ENCODE data around the gene ALOXE3. TPM values are rescaled to one million over a fixed set of nuclear protein-coding genes. Genes with fewer than 3 reads are reported as not detected.

ALOXE3 gene
- polyA plus RNA-seq, 2 donors = 0.43 to 1.7 TPM

DNA sequence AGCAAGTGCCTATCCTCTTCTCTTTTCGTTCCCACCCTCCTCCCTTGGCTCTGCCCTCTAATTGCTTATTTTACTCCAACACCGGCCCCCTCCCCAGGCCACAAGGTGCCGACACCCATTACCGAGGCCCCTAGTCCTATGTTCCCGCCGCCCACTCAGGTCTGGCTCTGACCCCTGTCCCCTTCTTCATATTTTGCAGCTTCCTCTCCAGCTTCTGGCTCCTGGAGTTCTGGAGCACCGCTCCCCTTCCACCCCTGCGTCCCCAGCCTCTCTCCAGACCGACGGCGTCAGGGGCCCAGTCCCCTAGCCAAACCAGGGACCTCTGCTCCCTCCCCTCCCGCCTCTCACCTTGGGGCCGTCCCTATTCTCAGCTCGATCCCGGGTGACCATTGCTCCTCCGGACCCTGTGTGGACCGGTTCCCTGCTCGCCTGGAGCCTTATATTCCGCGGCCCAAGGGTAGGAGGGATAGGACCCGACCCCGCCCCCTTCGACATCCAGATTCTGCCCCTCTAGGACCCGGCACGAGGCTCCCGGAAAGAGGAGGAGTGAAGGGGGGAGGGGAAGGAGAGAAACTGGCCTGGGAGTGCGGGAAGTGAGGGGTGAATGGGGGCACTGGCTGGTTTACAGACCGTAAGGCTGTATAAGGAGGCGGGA, 5.5 kb upstream of the ALOXE3 start, which contains the start of gene HES7:
HES7 (minus strand) TSS at position 412 of the 655 bp plus-strand sequence; CDS start at position 390, 22 bp downstream.
- Histone ChIP-seq H3K27ac (ENCODE audit: low read depth in 2 of 2, low read length in 1 of 2) (peak within 1 kb of the TSS in 1 of 2 donors; percentile 3), H3K36me3 (ENCODE audit: control insufficient read depth in 2 of 2, insufficient read depth in 2 of 2, low read length in 1 of 2) (no peaks in the 10 kb centered on the region), H3K9me3 (ENCODE audit: control insufficient read depth in 2 of 2, insufficient read depth in 1 of 2, low read depth in 1 of 2, low read length in 1 of 2) (no peaks in the 10 kb centered on the region), H3K27me3 (ENCODE audit: control insufficient read depth in 1 of 2, insufficient read depth in 2 of 2, low read length in 2 of 2) (no peaks in the 10 kb centered on the region), H3K4me1 (ENCODE audit: control insufficient read depth in 2 of 2, insufficient read depth in 2 of 2, low read length in 1 of 2) (peaks cover 22 to 27% of the 10 kb centered on the region in 2 donors), H3K4me3 (ENCODE audit: low read depth in 1 of 2, low read length in 2 of 2) (peak within 1 kb of the TSS; percentile 18 to 49)
- 0 to 2% methylated on average over 29 of the region's 29 CpGs for WGBS, 2 donors

DNA sequence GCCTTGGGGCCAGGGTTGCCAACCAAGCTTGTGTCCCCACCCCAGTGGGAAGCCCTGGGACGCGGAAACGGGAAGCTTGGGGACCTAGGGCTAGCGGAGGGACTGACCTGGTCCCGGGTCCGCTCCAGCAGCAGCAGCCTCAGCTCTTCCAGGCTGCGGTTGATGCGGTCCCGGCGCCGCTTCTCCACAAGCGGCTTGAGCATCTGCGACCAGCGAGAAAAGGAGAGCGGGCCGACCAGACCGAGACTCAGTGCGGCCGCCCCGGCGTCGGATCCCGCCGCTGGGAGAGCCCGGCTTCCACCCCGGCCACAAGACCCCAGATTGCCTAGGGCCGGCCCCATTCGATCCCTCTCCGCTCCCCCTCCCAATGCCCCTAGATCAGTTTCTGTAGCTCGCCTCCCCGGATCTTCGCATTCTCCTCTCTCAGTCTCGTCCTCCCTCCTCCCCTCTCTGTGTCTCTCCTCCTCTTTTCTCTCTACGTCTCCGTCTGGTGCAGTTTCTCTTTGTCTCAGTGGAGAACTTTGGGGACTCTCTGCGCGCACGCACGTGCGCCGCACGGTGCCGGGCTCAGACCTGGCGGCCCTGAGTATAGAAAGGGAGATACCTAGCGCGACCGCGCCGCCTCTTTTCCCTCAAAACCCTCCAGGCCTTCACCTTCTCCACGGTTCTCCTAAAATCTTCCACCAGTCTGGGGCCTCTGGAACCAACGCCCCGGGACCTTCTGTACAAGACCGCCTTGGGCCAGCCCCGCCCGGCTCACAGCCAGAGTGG, 4.8 kb upstream of the ALOXE3 start:
- WGBS, 2 donors = 1 to 2% methylated on average over 51 to 55 of the region's 55 CpGs
- peaks cover 22 to 27% of the 10 kb centered on the region in 2 donors for H3K4me1 ChIP-seq (ENCODE audit: control insufficient read depth in 2 of 2, insufficient read depth in 2 of 2, low read length in 1 of 2)
- H3K27ac ChIP-seq (ENCODE audit: low read depth in 2 of 2, low read length in 1 of 2) = peak overlapping the region in 1 of 2 donors; percentile 3
- no peaks in the 10 kb centered on the region for H3K36me3 ChIP-seq (ENCODE audit: control insufficient read depth in 2 of 2, insufficient read depth in 2 of 2, low read length in 1 of 2)
- no peaks in the 10 kb centered on the region for H3K9me3 ChIP-seq (ENCODE audit: control insufficient read depth in 2 of 2, insufficient read depth in 1 of 2, low read depth in 1 of 2, low read length in 1 of 2)
- no peaks in the 10 kb centered on the region for H3K27me3 ChIP-seq (ENCODE audit: control insufficient read depth in 1 of 2, insufficient read depth in 2 of 2, low read length in 2 of 2)
- H3K4me3 ChIP-seq (ENCODE audit: low read depth in 1 of 2, low read length in 2 of 2) = peak overlapping the region; percentile 18 to 49

DNA sequence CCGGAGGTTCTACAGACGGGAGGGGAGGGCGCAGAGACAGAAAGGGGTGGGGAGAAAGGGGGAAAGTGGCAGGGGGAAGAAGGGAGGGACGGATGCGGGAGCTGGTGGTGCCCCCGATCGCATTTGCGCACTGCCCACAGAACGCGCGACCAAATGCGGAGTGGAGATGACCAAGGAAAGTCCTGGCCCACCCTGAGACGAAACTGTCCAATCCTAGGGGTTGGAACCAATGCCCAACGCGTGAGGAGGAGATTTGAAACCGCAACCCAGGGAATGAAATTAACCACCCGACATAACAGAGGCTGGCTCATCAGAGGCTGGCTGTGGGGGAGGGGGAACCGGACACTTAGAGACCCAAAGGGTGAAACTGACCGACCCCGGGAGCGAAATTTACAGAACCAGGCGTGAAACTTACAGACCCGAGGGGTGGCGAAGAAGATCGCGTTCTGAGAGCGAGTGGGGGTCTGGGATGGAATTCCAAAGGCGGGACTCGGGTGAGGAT, 4.2 kb upstream of the ALOXE3 start:
- H3K27ac ChIP-seq (ENCODE audit: low read depth in 2 of 2, low read length in 1 of 2) = no peak overlapping the region
- H3K27me3 ChIP-seq (ENCODE audit: control insufficient read depth in 1 of 2, insufficient read depth in 2 of 2, low read length in 2 of 2) = no peaks in the 10 kb centered on the region
- 1% methylated on average over 29 of the region's 29 CpGs for WGBS, 2 donors
- H3K4me1 ChIP-seq (ENCODE audit: control insufficient read depth in 2 of 2, insufficient read depth in 2 of 2, low read length in 1 of 2) = peaks cover 26 to 27% of the 10 kb centered on the region in 2 donors
- no peaks in the 10 kb centered on the region for H3K9me3 ChIP-seq (ENCODE audit: control insufficient read depth in 2 of 2, insufficient read depth in 1 of 2, low read depth in 1 of 2, low read length in 1 of 2)
- no peaks in the 10 kb centered on the region for H3K36me3 ChIP-seq (ENCODE audit: control insufficient read depth in 2 of 2, insufficient read depth in 2 of 2, low read length in 1 of 2)
- H3K4me3 ChIP-seq (ENCODE audit: low read depth in 1 of 2, low read length in 2 of 2) = peak overlapping the region; percentile 46 to 49

DNA sequence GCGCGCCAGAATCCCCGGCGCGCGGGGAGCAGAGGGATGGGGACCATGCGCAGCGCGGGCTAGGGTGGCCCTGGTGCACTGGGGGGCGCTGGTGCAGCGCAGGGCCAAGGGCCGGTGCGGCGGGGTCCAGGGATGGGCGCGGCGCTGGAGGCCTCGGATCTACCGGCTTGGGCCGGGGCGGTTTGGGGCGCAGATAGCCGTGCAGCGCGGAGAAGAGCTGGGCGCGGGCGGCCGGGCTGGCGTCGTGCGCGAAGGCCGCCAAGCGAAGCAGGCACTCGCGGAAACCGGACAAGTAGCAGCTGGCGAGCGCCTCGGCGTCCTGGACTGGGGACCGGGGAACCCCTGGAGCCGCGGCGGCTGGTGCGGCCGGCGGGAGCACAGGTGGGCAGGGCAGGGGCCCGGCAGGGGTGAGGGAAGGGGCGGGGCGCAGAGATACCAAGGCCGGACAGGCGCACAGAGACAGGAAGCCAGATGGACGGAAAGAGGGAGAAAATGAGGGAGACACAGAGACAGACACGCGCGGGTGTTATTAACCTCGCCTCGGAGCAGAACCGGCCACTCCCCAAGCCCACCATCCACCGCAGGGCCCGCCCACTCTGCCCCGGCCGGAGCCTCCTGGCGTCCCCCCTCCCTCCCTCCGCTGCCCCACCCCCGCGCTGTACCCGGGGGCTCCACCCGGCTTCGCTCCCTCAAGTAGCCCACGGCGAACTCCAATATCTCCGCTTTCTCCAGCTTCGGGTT, 3.5 kb upstream of the ALOXE3 start:
- Histone ChIP-seq H3K4me1 (ENCODE audit: control insufficient read depth in 2 of 2, insufficient read depth in 2 of 2, low read length in 1 of 2) (peaks cover 26 to 27% of the 10 kb centered on the region in 2 donors), H3K27ac (ENCODE audit: low read depth in 2 of 2, low read length in 1 of 2) (peak overlapping the region in 1 of 2 donors; percentile 0), H3K36me3 (ENCODE audit: control insufficient read depth in 2 of 2, insufficient read depth in 2 of 2, low read length in 1 of 2) (no peaks in the 10 kb centered on the region), H3K9me3 (ENCODE audit: control insufficient read depth in 2 of 2, insufficient read depth in 1 of 2, low read depth in 1 of 2, low read length in 1 of 2) (no peaks in the 10 kb centered on the region), H3K4me3 (ENCODE audit: low read depth in 1 of 2, low read length in 2 of 2) (peak overlapping the region; percentile 46 to 49), H3K27me3 (ENCODE audit: control insufficient read depth in 1 of 2, insufficient read depth in 2 of 2, low read length in 2 of 2) (no peaks in the 10 kb centered on the region)
- 1% methylated on average over 50 to 76 of the region's 76 CpGs for WGBS, 2 donors

DNA sequence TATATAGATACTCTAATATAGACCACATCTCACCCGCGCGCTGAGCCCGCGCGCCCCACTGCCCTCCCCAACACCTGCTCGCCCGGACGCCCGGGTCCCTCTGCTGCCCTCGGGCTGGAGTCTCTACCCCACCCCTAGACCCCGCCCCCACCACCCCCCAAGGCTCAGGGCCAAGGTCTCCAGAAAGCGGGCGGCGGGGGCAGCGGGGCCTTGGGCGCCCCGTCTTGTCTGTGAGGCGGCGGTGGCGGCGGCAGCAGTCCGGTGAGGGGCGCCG, 3.0 kb upstream of the ALOXE3 start:
- peak overlapping the region; percentile 46 to 49 for H3K4me3 ChIP-seq (ENCODE audit: low read depth in 1 of 2, low read length in 2 of 2)
- H3K27me3 ChIP-seq (ENCODE audit: control insufficient read depth in 1 of 2, insufficient read depth in 2 of 2, low read length in 2 of 2) = no peaks in the 10 kb centered on the region
- no peaks in the 10 kb centered on the region for H3K36me3 ChIP-seq (ENCODE audit: control insufficient read depth in 2 of 2, insufficient read depth in 2 of 2, low read length in 1 of 2)
- H3K27ac ChIP-seq (ENCODE audit: low read depth in 2 of 2, low read length in 1 of 2) = peak overlapping the region in 1 of 2 donors; percentile 0
- H3K4me1 ChIP-seq (ENCODE audit: control insufficient read depth in 2 of 2, insufficient read depth in 2 of 2, low read length in 1 of 2) = peaks cover 26 to 27% of the 10 kb centered on the region in 2 donors
- WGBS, 2 donors = 0 to 1% methylated on average over 18 to 25 of the region's 25 CpGs
- H3K9me3 ChIP-seq (ENCODE audit: control insufficient read depth in 2 of 2, insufficient read depth in 1 of 2, low read depth in 1 of 2, low read length in 1 of 2) = no peaks in the 10 kb centered on the region

DNA sequence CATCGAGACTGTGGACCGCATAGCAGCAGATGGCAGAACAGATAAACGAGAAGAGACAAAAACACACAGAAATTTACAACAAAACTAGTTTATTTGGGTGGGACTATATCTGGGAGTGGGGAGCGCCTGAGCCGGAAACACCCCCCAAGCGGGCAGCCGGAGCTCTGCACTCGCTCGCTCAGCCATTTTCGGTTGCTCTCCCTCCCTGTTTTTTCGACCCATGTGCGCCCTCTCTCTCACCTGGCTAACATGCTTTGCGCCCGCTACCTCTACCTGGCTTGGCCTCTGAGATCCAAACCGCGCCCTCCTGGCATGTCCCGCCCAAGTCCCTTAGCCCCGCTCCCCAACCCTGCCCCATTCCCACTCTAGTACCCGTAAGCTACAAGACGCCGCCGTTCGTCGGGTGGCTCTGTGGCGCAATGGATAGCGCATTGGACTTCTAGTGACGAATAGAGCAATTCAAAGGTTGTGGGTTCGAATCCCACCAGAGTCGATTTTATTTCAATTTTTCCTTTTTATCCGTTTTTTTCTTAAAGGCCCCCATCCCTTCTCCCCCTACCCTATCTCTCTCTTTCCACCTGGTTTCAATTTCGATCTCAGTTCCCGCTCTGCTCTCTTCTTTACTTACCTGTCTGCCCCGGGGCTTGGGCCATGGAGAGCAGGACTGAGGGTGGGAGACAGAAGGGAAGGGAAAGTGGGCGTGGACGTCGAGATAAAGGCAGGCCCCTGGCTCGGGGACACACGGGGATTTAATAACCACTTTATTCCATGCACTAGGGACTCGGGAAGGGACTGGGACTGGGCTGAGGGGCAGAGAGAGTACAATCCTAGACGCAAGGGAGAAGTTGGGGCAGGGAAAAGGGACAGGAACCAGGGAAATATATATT, 2.4 kb upstream of the ALOXE3 start:
- Histone ChIP-seq H3K4me1 (ENCODE audit: control insufficient read depth in 2 of 2, insufficient read depth in 2 of 2, low read length in 1 of 2) (peaks cover 24 to 27% of the 10 kb centered on the region in 2 donors), H3K9me3 (ENCODE audit: control insufficient read depth in 2 of 2, insufficient read depth in 1 of 2, low read depth in 1 of 2, low read length in 1 of 2) (no peaks in the 10 kb centered on the region), H3K27me3 (ENCODE audit: control insufficient read depth in 1 of 2, insufficient read depth in 2 of 2, low read length in 2 of 2) (no peaks in the 10 kb centered on the region), H3K36me3 (ENCODE audit: control insufficient read depth in 2 of 2, insufficient read depth in 2 of 2, low read length in 1 of 2) (no peaks in the 10 kb centered on the region), H3K4me3 (ENCODE audit: low read depth in 1 of 2, low read length in 2 of 2) (peak overlapping the region; percentile 24 to 49), H3K27ac (ENCODE audit: low read depth in 2 of 2, low read length in 1 of 2) (peak overlapping the region; percentile 23 to 66)
- 0 to 1% methylated on average over 40 of the region's 40 CpGs for WGBS, 2 donors

DNA sequence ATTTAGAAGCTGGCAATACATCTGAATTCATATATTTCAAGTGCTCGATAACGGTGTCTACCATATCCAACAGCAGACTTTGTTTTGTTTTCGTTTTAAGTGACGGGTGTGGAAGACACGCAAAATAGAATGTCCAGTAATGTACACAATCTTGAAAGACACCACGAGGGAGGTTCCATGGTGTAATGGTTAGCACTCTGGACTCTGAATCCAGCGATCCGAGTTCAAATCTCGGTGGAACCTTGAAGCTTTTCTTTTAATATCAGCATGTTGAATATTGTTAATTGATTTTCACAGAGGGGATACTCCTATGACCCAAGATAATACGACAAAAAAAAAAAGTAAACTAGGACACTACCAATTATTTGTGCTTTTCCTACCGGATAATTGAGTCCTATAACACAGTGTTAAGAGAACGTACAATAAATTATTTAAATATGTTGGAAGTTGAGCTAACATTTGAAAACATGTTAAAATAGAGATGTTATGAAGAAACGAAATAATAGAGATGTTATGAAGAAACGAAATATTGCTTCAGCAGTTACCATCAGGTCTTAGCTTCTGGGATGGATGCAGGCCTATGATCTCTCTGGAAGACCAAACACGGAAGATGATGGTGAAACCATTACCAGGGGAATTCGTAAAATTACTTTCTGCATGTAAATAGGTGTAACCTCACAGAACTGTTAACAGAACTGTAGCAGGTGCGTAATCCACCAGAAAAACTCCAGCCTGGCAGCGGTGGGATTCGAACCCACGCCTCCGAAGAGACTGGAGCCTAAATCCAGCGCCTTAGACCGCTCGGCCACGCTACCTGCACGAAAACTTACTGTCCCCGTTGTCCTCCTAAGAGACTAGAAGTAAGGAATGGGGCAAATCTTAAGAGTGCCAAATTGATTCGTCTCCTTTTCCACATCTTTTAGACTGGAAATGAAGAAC, 1.5 kb upstream of the ALOXE3 start:
- Histone ChIP-seq H3K4me3 (ENCODE audit: low read depth in 1 of 2, low read length in 2 of 2) (peak overlapping the region in 1 of 2 donors; percentile 60), H3K27me3 (ENCODE audit: control insufficient read depth in 1 of 2, insufficient read depth in 2 of 2, low read length in 2 of 2) (no peaks in the 10 kb centered on the region), H3K27ac (ENCODE audit: low read depth in 2 of 2, low read length in 1 of 2) (peak overlapping the region in 1 of 2 donors; percentile 66), H3K36me3 (ENCODE audit: control insufficient read depth in 2 of 2, insufficient read depth in 2 of 2, low read length in 1 of 2) (no peaks in the 10 kb centered on the region), H3K9me3 (ENCODE audit: control insufficient read depth in 2 of 2, insufficient read depth in 1 of 2, low read depth in 1 of 2, low read length in 1 of 2) (no peaks in the 10 kb centered on the region), H3K4me1 (ENCODE audit: control insufficient read depth in 2 of 2, insufficient read depth in 2 of 2, low read length in 1 of 2) (peaks cover 18 to 23% of the 10 kb centered on the region in 2 donors)
- WGBS, 2 donors = 0% methylated on average over 28 of the region's 28 CpGs

DNA sequence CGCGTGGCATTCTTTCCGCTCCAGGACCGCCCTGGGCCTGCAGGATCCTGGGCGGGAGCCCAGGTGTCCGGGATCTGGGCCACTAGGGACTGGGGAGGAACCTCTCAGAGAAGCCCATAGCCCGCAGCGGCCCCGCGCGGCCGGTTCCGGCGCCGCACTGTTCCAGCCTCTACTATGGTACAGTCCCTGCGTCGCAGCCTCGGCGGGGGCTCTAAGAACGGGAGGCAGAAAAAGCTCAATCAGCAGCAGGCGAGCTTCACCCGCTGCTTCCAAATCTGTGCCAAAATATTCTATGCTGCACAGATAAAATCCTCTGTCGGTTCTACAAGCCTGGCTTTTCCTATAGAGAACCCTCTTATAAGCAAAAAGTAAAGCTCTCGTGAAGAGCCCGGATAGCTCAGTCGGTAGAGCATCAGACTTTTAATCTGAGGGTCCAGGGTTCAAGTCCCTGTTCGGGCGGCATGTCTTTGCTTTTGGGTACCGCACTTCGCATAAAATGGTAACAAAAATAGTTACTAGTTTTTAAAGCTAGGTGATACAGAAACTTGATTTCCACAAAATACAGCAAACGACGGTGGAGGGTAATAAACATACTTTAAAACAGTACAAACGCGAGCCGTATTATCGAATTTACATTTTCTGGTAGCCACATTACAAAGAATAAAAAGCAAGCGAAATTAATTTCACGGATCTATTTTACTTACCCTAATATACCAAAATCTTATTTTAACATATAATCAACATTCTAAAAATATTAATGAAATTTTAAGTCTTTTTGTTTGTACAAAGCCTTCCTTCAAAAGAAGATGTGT, 661 bp upstream of the ALOXE3 start:
- 0% methylated on average over 38 of the region's 38 CpGs for WGBS, 2 donors
- no peaks in the 10 kb centered on the region for H3K9me3 ChIP-seq (ENCODE audit: control insufficient read depth in 2 of 2, insufficient read depth in 1 of 2, low read depth in 1 of 2, low read length in 1 of 2)
- H3K27ac ChIP-seq (ENCODE audit: low read depth in 2 of 2, low read length in 1 of 2) = peak overlapping the region; percentile 81 to 93
- H3K27me3 ChIP-seq (ENCODE audit: control insufficient read depth in 1 of 2, insufficient read depth in 2 of 2, low read length in 2 of 2) = peaks cover 0 to 1% of the 10 kb centered on the region in 2 donors
- peaks cover 13 to 17% of the 10 kb centered on the region in 2 donors for H3K4me1 ChIP-seq (ENCODE audit: control insufficient read depth in 2 of 2, insufficient read depth in 2 of 2, low read length in 1 of 2)
- H3K4me3 ChIP-seq (ENCODE audit: low read depth in 1 of 2, low read length in 2 of 2) = peak overlapping the region; percentile 50 to 60
- H3K36me3 ChIP-seq (ENCODE audit: control insufficient read depth in 2 of 2, insufficient read depth in 2 of 2, low read length in 1 of 2) = no peaks in the 10 kb centered on the region

All from esophagus (tissue), 2 donors.